Cardiac fibroblast (primary cell): Measurements from ENCODE around the gene NDUFS1.
"Not testable (repeated sequence)": the region's sequence is repeated elsewhere in the genome, so short reads cannot be mapped to it uniquely, and the experiment has no call there.

Experiments
- DNase-seq, 2 donors: peaks; one replicate each; pipeline versions ENCODE4 v3.0.0 to v3.0.0-alpha.2; 2010; ENCODE audit warnings: low read depth in 2 of 2
- H3K4me3 ChIP-seq, 2 donors: replicated peaks in 1 of 2; 1 replicate in 1 of 2; 2 replicates in 1 of 2; pipeline ENCODE4 v1.5.1; 2011; ENCODE audit warnings: low read depth in 2 of 2, low read length in 2 of 2, mild to moderate bottlenecking in 2 of 2, moderate library complexity in 1 of 2
- CTCF ChIP-seq: IDR thresholded peaks from one replicate; pipeline ENCODE4 v1.5.1; 2011; ENCODE audit warnings: low read depth, mild to moderate bottlenecking, low read length, inconsistent platforms

NDUFS1 gene

DNA sequence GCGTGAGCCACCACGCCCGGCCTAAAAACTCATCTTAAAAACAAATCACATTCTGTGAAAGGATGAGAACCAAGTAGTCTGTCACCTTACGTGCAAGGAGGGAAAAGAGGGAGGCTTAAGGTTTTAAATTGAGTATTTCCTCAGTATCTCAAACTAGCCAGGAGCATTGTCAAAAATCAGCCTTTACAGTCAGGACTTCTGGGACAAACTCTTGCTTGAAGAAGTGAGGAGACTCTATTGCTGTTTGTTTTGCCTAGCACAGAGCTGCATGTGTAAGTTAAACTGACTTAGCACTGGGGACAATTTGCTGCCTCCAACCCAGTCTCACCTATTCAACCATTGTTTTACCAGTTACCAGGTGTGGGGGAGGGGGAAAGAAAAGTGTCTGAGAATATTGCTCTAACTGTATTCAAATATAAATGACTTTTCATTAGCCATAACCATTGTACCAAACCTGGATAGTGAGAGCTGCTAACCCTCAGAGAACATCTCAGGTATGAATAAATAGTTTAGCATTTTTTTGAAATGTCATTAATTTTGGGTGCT is 76.9 kb downstream of the NDUFS1 start:
- H3K4me3 ChIP-seq: no peak overlapping the region
- no peak for DNase-seq
- no peak for TF ChIP-seq CTCF

- H3K4me3 ChIP-seq: no peak overlapping the region
- TF ChIP-seq CTCF: no peak
- DNase-seq: no peak
Observed at GRCh38 chr2:206080927-206081326, 78.3 kb downstream of the NDUFS1 start.

DNA sequence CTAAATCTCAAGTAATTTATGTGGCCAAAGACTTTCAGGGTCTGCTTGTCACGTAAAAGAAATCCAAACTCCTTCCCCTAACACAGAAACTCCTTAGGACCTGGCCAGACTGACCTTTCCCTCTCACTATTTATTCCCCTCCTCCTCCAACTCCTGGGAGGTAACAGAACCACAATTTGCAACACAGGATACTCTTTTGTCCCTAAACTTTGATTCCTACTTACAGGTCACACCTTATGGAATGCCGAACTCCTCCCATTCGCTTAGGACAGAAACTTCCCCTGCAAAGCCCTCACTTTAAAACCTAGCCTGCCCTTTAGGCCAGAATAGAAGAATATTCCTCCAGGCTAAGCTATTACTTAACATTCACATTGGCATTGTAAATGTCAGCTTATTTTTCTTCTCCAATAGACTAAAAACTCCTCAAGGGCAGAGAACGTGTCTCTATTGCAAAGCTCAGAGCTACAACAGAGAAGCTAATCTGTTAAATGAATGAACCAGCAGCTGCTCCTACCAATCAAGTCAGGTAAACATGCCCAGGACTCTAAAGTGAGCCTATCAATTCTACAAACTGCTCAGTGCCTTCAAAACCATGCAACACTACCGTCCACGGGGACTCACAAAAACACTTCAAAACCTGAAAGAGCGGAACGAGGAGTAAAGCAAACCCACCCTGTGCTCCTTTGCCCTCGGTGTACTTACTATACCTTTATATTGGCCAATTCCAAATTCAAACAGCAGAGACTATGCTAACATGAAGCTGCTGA is 79.4 kb downstream of the NDUFS1 start:
- H3K4me3 ChIP-seq: no peak overlapping the region
- no peak for TF ChIP-seq CTCF
- no peak for DNase-seq

GRCh38 chr2:206077879-206078278 is 81.4 kb downstream of the NDUFS1 start:
- peak in 1 of 2 donors; percentile 5 for DNase-seq
- H3K4me3 ChIP-seq: not testable (repeated sequence)

DNA sequence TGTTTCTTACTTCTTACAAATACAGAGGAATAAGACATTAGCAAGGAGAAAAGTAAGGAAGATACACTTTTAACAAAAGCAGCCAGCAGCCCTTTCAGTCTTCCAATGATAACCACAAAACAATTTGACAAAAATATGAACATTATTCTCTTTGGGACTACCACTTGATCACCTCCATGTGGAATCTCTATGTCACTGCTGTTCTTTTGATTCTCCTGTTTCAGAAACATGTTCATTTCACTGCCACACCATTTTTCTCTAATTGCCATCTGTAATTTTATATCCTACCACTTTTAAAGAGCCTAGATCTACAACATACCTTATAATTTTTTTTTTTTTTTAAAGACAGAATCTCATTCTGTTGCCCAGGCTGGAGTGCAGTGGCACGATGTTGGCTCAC is 84.1 kb downstream of the NDUFS1 start:
- DNase-seq: no peak
- H3K4me3 ChIP-seq: no peak overlapping the region
- TF ChIP-seq CTCF: no peak

- TF ChIP-seq CTCF: no peak
- no peak overlapping the region for H3K4me3 ChIP-seq
- DNase-seq: no peak
Observed at GRCh38 chr2:206071807-206072206, 87.4 kb downstream of the NDUFS1 start.

DNA sequence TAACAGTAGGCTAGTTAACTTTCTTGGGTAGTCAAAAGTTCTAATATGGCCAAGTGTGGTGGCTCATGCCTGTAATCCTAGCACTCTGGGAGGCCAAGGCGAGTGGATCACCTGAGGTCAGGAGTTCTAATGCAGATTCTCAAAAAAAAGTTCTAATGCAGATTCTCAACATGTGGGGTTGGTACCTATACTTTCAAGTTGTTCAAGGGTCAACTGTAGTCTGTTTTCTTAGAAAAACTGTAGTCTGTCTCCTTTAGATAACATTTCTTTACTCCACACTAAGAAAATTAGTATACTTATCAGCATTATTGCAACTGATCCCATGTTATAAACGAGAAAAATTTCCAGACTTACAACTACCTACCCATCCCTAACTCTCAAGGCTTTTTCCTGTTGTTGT is 89.8 kb downstream of the NDUFS1 start:
- H3K4me3 ChIP-seq: no peak overlapping the region
- no peak for TF ChIP-seq CTCF
- no peak for DNase-seq
